PC-3 (cell line): Measurements from ENCODE around the gene NBPF1. TPM values are rescaled to one million over a fixed set of nuclear protein-coding genes. Genes with fewer than 3 reads are reported as not detected.
"Not testable (repeated sequence)": the region's sequence is repeated elsewhere in the genome, so short reads cannot be mapped to it uniquely, and the experiment has no call there.

ENCODE experiments used
- ATAC-seq: fragments of 200-7000 bp; cut with Tn5 transposase; 2 replicates; pipeline ENCODE4 v1.9.1; 2020; ENCODE audit warnings: mild to moderate bottlenecking, moderate library complexity
- BruUV-seq: library from RNA; stranded (reverse); fragments of 400-500 nt; replicated peaks from 2 replicates; lab custom pipeline; 2021; lab: Mats Ljungman, UMichigan
- CTCF ChIA-PET: fragments of 300-600 bp; sonication (Branson Sonifier 250); formaldehyde crosslinking; loops from one replicate; lab custom pipeline; 2022; ENCODE audit warnings: antibody characterized with exemption; lab: Charles Lee
- POLR2A ChIA-PET: fragments of 300-600 bp; sonication (Branson Sonifier 250); formaldehyde crosslinking; loops from one replicate; lab custom pipeline; 2022; ENCODE audit warnings: antibody characterized with exemption; ENCODE audit not compliant: unreplicated experiment; lab: Charles Lee
- DNase-seq: peaks from one replicate; pipeline ENCODE4 v3.0.0-alpha.2; 2015
- H2AFZ ChIP-seq: fragments of 300-600 bp; sonication (generic); 2 replicates; pipeline ENCODE4 v1.6.0; 2016; ENCODE audit warnings: antibody characterized with exemption, low read length
- H3F3A ChIP-seq: fragments of 300-600 bp; sonication (generic); one replicate; pipeline ENCODE4 v1.6.0; 2017; ENCODE audit warnings: antibody characterized with exemption, low read length, control low read depth, mild to moderate bottlenecking; ENCODE audit not compliant: unreplicated experiment
- H3K27ac ChIP-seq: fragments of 300-600 bp; sonication (generic); 2 replicates; pipeline ENCODE4 v1.5.1; 2016; ENCODE audit warnings: mild to moderate bottlenecking, low read length
- H3K27me3 ChIP-seq: fragments of 300-600 bp; sonication (generic); 2 replicates; pipeline ENCODE4 v1.6.1; 2016; ENCODE audit warnings: low read length, mixed read lengths
- H3K36me3 ChIP-seq: fragments of 300-600 bp; sonication (generic); 2 replicates; pipeline ENCODE4 v1.6.1; 2016; ENCODE audit warnings: low read depth, mixed run types, low read length, mixed read lengths
- H3K4me1 ChIP-seq: fragments of 300-600 bp; sonication (generic); 2 replicates; pipeline ENCODE4 v1.5.1; 2016; ENCODE audit warnings: low read length; ENCODE audit not compliant: insufficient read depth
- H3K4me2 ChIP-seq: fragments of 300-600 bp; sonication (generic); 2 replicates; pipeline ENCODE4 v1.6.0; 2016; ENCODE audit warnings: low read length
- H3K4me3 ChIP-seq: fragments of 300-600 bp; sonication (generic); 2 replicates; pipeline ENCODE4 v1.5.1; 2016; ENCODE audit warnings: mild to moderate bottlenecking, low read length, mixed read lengths
- H3K79me2 ChIP-seq: fragments of 300-600 bp; sonication (generic); 2 replicates; pipeline ENCODE4 v1.6.1; 2017; ENCODE audit warnings: low read length, mixed read lengths
- H3K9ac ChIP-seq: fragments of 300-600 bp; sonication (generic); 2 replicates; pipeline ENCODE4 v1.6.0; 2016; ENCODE audit warnings: mild to moderate bottlenecking, low read length
- H3K9me2 ChIP-seq: fragments of 300-600 bp; sonication (generic); replicated peaks from 2 replicates; pipeline ENCODE4 v1.6.1; 2016; ENCODE audit warnings: mixed run types, low read length, mixed read lengths
- H3K9me3 ChIP-seq: fragments of 300-600 bp; sonication (generic); 2 replicates; pipeline ENCODE4 v1.6.1; 2016; ENCODE audit warnings: low read length, mixed read lengths
- H4K20me1 ChIP-seq: fragments of 300-600 bp; sonication (generic); 2 replicates; pipeline ENCODE4 v1.6.1; 2016; ENCODE audit warnings: low read length, mixed read lengths
- intact Hi-C: fragments of 100-400 bp; cut with micrococcal nuclease; formaldehyde crosslinking; loops from 2 replicates; pipeline ENCODE4 v1.9.0; 2023
- total RNA-seq: library from RNA; depleted of rRNA; stranded (reverse); fragments of >200 nt; gene quantifications from 2 replicates; pipeline ENCODE4 v1.2.3, GENCODE V29; 2014

NBPF1 gene
- total RNA-seq, 1 experiment from 2014 or later, result 57.2 TPM

GRCh38 chr1:16639091-16640031 is 26.0 kb upstream of the NBPF1 start:
- BruUV-seq, H3K9me2 ChIP-seq, H3F3A ChIP-seq, H3K27me3 ChIP-seq, CTCF ChIA-PET, H3K27ac ChIP-seq, H4K20me1 ChIP-seq, ATAC-seq, H3K4me2 ChIP-seq, H3K4me3 ChIP-seq, H3K9me3 ChIP-seq, H3K9ac ChIP-seq, DNase-seq, H2AFZ ChIP-seq, intact Hi-C loops, H3K36me3 ChIP-seq: not testable (repeated sequence)
- Histone ChIP-seq H3K4me1 (0 out of 2 replicates have a peak, but pooled peaks cover 10% of the 10 kb centered on the region), H3K79me2 (peaks cover 76% of the 10 kb centered on the region)
- POLR2A ChIA-PET, result interaction anchor here (0.6 kb wide), 1 partner anchor 46 kb away, joined by 5 read pairs; no protein-coding TSS in a partner anchor

DNA sequence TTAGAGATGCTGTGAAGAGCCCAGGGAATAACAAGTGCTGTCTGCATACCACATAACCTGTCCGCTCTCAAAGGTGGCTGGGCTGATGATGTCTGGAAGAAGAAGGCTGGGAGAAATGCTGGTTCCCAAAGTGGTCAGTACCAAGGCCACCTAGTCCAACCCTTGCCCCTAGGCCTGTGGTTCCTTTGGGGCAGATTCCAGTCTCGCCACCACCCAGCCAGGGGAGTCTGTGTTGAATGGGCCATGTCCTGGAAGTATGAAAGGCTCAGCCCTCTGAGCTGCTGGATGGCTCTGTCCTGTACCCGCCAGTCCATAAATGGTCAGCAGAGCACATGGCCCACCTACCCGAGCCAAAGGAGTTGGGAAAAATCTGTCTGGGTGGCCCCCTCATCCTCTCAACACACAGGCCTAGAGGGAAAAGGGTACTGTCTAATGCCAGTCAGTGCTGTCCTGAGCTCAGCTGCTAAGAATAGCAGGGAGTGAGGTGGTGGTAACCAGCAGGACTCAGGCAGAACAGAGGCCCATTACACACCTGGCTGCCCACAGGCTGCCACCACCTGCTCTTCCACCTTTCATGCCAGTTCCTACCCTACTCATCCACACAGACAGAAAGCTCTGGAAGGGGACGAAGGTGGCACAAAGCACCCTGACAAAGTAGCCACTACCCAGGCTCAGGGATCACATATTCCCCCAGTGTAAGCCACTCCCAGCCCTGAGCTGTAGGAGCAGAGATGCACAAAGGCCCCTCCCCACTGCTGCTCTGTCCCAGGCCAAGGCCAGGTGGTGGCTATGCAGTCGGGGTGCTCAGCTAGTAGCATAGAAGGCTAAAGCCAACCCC is 24.8 kb upstream of the NBPF1 start:
- CTCF ChIA-PET, H3K4me3 ChIP-seq, H2AFZ ChIP-seq, H3K9ac ChIP-seq, H3K9me2 ChIP-seq, H4K20me1 ChIP-seq, H3K36me3 ChIP-seq, DNase-seq, H3K4me2 ChIP-seq, H3K27me3 ChIP-seq, H3K27ac ChIP-seq, BruUV-seq, H3K9me3 ChIP-seq, H3F3A ChIP-seq, H3K4me1 ChIP-seq, intact Hi-C loops: not testable (repeated sequence)
- H3K79me2 ChIP-seq, result peaks cover 64% of the 10 kb centered on the region
- POLR2A ChIA-PET, result interaction anchor here (0.6 kb wide), 1 partner anchor 258 kb away, joined by 3 read pairs; no protein-coding TSS in a partner anchor
- peak; percentile 6; the same call in 1 of the 2 replicates for ATAC-seq

GRCh38 chr1:16636551-16637195 is 23.3 kb upstream of the NBPF1 start:
- H3K4me1 ChIP-seq, H3K27me3 ChIP-seq, H3K27ac ChIP-seq, POLR2A ChIA-PET, ATAC-seq, H3K9ac ChIP-seq, intact Hi-C loops, DNase-seq, H3K4me2 ChIP-seq, H3K9me3 ChIP-seq, BruUV-seq, H2AFZ ChIP-seq, H4K20me1 ChIP-seq, CTCF ChIA-PET, H3F3A ChIP-seq, H3K4me3 ChIP-seq, H3K9me2 ChIP-seq: not testable (repeated sequence)
- Histone ChIP-seq H3K79me2 (peaks cover 49% of the 10 kb centered on the region), H3K36me3 (peaks cover 17% of the 10 kb centered on the region)

GRCh38 chr1:16635959-16636358 is 22.6 kb upstream of the NBPF1 start:
- H3K9me3 ChIP-seq, BruUV-seq, CTCF ChIA-PET, DNase-seq, H3K9me2 ChIP-seq, H3K4me1 ChIP-seq, ATAC-seq, H3K9ac ChIP-seq, H2AFZ ChIP-seq, H3K27ac ChIP-seq, intact Hi-C loops, H4K20me1 ChIP-seq, H3K4me3 ChIP-seq, H3F3A ChIP-seq, H3K27me3 ChIP-seq, H3K4me2 ChIP-seq: not testable (repeated sequence)
- Histone ChIP-seq H3K79me2 (peaks cover 42% of the 10 kb centered on the region), H3K36me3 (peaks cover 23% of the 10 kb centered on the region)
- POLR2A ChIA-PET, result interaction anchor here (0.6 kb wide), 2 partner anchors 875 to 918 kb away, joined by 4 to 5 read pairs; no protein-coding TSS in a partner anchor

- H3K4me3 ChIP-seq, H3K9me2 ChIP-seq, H4K20me1 ChIP-seq, CTCF ChIA-PET, H3K27me3 ChIP-seq, H3K9ac ChIP-seq, BruUV-seq, H3K4me2 ChIP-seq, H3F3A ChIP-seq, ATAC-seq, H3K4me1 ChIP-seq, intact Hi-C loops, DNase-seq, H3K27ac ChIP-seq, POLR2A ChIA-PET, H3K9me3 ChIP-seq, H2AFZ ChIP-seq: not testable (repeated sequence)
- Histone ChIP-seq H3K79me2 (peaks cover 22% of the 10 kb centered on the region), H3K36me3 (peaks cover 34% of the 10 kb centered on the region)
These were observed 20.3 kb upstream of the NBPF1 start for GRCh38 chr1:16633540-16634282.
